HepG2 (cell line): Measurements from ENCODE around the gene DPM1. TPM values are rescaled to one million over a fixed set of nuclear protein-coding genes. Genes with fewer than 3 reads are reported as not detected.
A peak's percentile ranks its signal among the peaks of the same experiment; 100 is the strongest.

Source experiments
- DR1 ChIP-seq: sonication (generic); formaldehyde crosslinking; IDR thresholded peaks from 2 replicates; pipeline ENCODE4 v1.8.0; 2021; ENCODE audit warnings: mild to moderate bottlenecking, missing genetic modification reagents, inconsistent platforms
- ESRRA ChIP-seq: sonication (generic); formaldehyde crosslinking; IDR thresholded peaks from 2 replicates; pipeline ENCODE4 v1.5.1; 2020; ENCODE audit warnings: mild to moderate bottlenecking, low read depth, missing genetic modification reagents
- MEIS1 ChIP-seq: sonication (generic); formaldehyde crosslinking; IDR thresholded peaks from 2 replicates; pipeline ENCODE4 v1.9.0; 2021; ENCODE audit warnings: mild to moderate bottlenecking, missing genetic modification reagents, moderate library complexity, borderline replicate concordance
- NCOA2 ChIP-seq: sonication (generic); formaldehyde crosslinking; IDR thresholded peaks from 2 replicates; pipeline ENCODE4 v1.8.0; 2022; ENCODE audit warnings: inconsistent platforms
- NFYB ChIP-seq: sonication (generic); formaldehyde crosslinking; IDR thresholded peaks from 2 replicates; pipeline ENCODE4 v1.4.0; 2020; ENCODE audit warnings: missing genetic modification reagents
- PAXIP1 ChIP-seq: sonication (generic); formaldehyde crosslinking; conservative IDR thresholded peaks from 2 replicates; pipeline ENCODE4 v1.4.0; 2020; ENCODE audit warnings: mild to moderate bottlenecking, missing genetic modification reagents, moderate library complexity
- RFXANK ChIP-seq: IDR thresholded peaks from 2 replicates; pipeline ENCODE4 v1.6.1; 2016
- SIX1 ChIP-seq: sonication (generic); formaldehyde crosslinking; IDR thresholded peaks from 2 replicates; pipeline ENCODE4 v1.4.0; 2020; ENCODE audit warnings: missing genetic modification reagents, borderline replicate concordance
- TEAD2 ChIP-seq: sonication (generic); formaldehyde crosslinking; IDR thresholded peaks from 2 replicates; pipeline ENCODE4 v1.9.0; 2021; ENCODE audit warnings: missing genetic modification reagents
- ZC3H4 ChIP-seq: sonication (generic); formaldehyde crosslinking; IDR thresholded peaks from 2 replicates; pipeline ENCODE4 v1.4.0; 2020; ENCODE audit warnings: missing genetic modification reagents, borderline replicate concordance
- ZFAT ChIP-seq: sonication (generic); formaldehyde crosslinking; conservative IDR thresholded peaks from 2 replicates; pipeline ENCODE4 v1.8.1; 2023; ENCODE audit warnings: missing genetic modification reagents, inconsistent platforms
- ZFP1 ChIP-seq: IDR thresholded peaks from 2 replicates; pipeline ENCODE4 v1.6.1; 2016
- ZFP36L2 ChIP-seq: sonication (generic); formaldehyde crosslinking; IDR thresholded peaks from 2 replicates; pipeline ENCODE4 v1.4.0; 2020; ENCODE audit warnings: missing genetic modification reagents
- ZMYM2 ChIP-seq: sonication (generic); formaldehyde crosslinking; IDR thresholded peaks from 2 replicates; pipeline ENCODE4 v1.8.0; 2022; ENCODE audit warnings: mild to moderate bottlenecking, missing genetic modification reagents
- ZMYM3 ChIP-seq: sonication (generic); formaldehyde crosslinking; IDR thresholded peaks from 2 replicates; pipeline ENCODE4 v1.5.1; 2020; ENCODE audit warnings: mild to moderate bottlenecking, missing genetic modification reagents
- ZNF17 ChIP-seq: sonication (generic); formaldehyde crosslinking; IDR thresholded peaks from 2 replicates; pipeline ENCODE4 v1.5.0; 2020; ENCODE audit warnings: mild to moderate bottlenecking, missing genetic modification reagents
- ZNF354B ChIP-seq: sonication (generic); formaldehyde crosslinking; IDR thresholded peaks from 2 replicates; pipeline ENCODE4 v1.8.0; 2022; ENCODE audit warnings: mild to moderate bottlenecking, missing genetic modification reagents
- ZNF503 ChIP-seq: sonication (generic); formaldehyde crosslinking; IDR thresholded peaks from 2 replicates; pipeline ENCODE4 v1.4.0; 2020; ENCODE audit warnings: missing genetic modification reagents
- ZNF678 ChIP-seq: sonication (generic); formaldehyde crosslinking; IDR thresholded peaks from 2 replicates; pipeline ENCODE4 v1.4.0; 2020; ENCODE audit warnings: mild to moderate bottlenecking, missing genetic modification reagents
- ZNF770 ChIP-seq: sonication (generic); formaldehyde crosslinking; IDR thresholded peaks from 2 replicates; pipeline ENCODE4 v1.5.0; 2020; ENCODE audit warnings: mild to moderate bottlenecking, missing genetic modification reagents
- ZNF780A ChIP-seq: sonication (generic); formaldehyde crosslinking; IDR thresholded peaks from 2 replicates; pipeline ENCODE4 v1.8.0; 2022; ENCODE audit warnings: mild to moderate bottlenecking, missing genetic modification reagents, moderate library complexity
- ZSCAN22 ChIP-seq: sonication (generic); formaldehyde crosslinking; IDR thresholded peaks from 2 replicates; pipeline ENCODE4 v1.4.0; 2020; ENCODE audit warnings: mild to moderate bottlenecking, missing genetic modification reagents
- polyA plus RNA-seq, 8 experiments: library from polyadenylated mRNA; depleted of rRNA in 3 of 8; stranded (reverse) in 7 of 8; unstranded in 1 of 8; fragments of >200 nt; fragmentation: Illumina TruSeq in 4 of 8; extraction: Trizol in 4 of 8; gene quantifications; 2 replicates each; pipeline versions ENCODE4 v1.2.1 to v1.2.3, GENCODE V29; 2011 to 2016; ENCODE audit warnings: low read depth in 4 of 8, missing spikeins in 1 of 8, mixed read lengths in 1 of 8; ENCODE audit not compliant: insufficient read depth in 1 of 8
- total RNA-seq, 5 experiments: library from RNA; depleted of rRNA; stranded (reverse); fragments of >200 nt; fragmentation: Illumina TruSeq; extraction: Trizol; gene quantifications; 2 replicates each; pipeline ENCODE4 v1.2.3, GENCODE V29; 2016; ENCODE audit warnings: low read depth in 1 of 5

DPM1 gene
- total and polyA plus RNA-seq, 2 of the 13 experiments (the other 11 are each of a cell fraction or from before 2014, with no cell fraction given), result 83.2 to 161 TPM

- TF ChIP-seq ZC3H4 (CRISPR knock-in tag) (peak; percentile 69; the same call in 1 of the 2 replicates), RFXANK (CRISPR knock-in tag) (peak; percentile 77; the same call in 1 of the 2 replicates), ZSCAN22 (CRISPR knock-in tag) (no peak), ZNF503 (CRISPR knock-in tag) (no peak), TEAD2 (no peak), SIX1 (0 out of 2 replicates have a peak, but pooled peaks have one; percentile 7), ESRRA (CRISPR knock-in tag) (peak; percentile 46), ZMYM2 (CRISPR knock-in tag) (0 out of 2 replicates have a peak, but pooled peaks have one; percentile 74), ZNF780A (CRISPR knock-in tag) (peak; percentile 10; the same call in 1 of the 2 replicates), ZNF354B (CRISPR knock-in tag) (no peak), NFYB (CRISPR knock-in tag) (no peak; the same call in 1 of the 2 replicates), ZFP1 (no peak), DR1 (CRISPR knock-in tag) (peak; percentile 89; the same call in 1 of the 2 replicates), MEIS1 (CRISPR knock-in tag) (no peak), ZNF17 (CRISPR knock-in tag) (no peak), ZFP36L2 (CRISPR knock-in tag) (peak; percentile 42; the same call in 1 of the 2 replicates), ZMYM3 (peak; percentile 55), ZNF678 (no peak), PAXIP1 (CRISPR knock-in tag) (no peak; the same call in 1 of the 2 replicates), ZNF770 (0 out of 2 replicates have a peak, but pooled peaks have one; percentile 30), NCOA2 (peak; percentile 68), ZFAT (CRISPR knock-in tag) (no peak)
Observed at GRCh38 chr20:50957798-50958614, at the start of gene DPM1 (continued).
